Keratinocyte (primary cell): ENCODE data around the gene WWC2. TPM values are rescaled to one million over a fixed set of nuclear protein-coding genes. Genes with fewer than 3 reads are reported as not detected.

ENCODE experiments used
- DNase-seq: peaks from one replicate; pipeline ENCODE4 v3.0.0-alpha.2; 2011; ENCODE audit warnings: low read depth, missing footprints, low spot score
- FAIRE-seq: peaks from 2 replicates; lab custom pipeline; 2011; peaks lifted over from hg19 to GRCh38; lab: Jason Lieb, UNC
- H2AFZ ChIP-seq: 2 replicates; pipeline ENCODE4 v1.6.0; 2012; ENCODE audit warnings: low read length, control low read depth, inconsistent platforms; ENCODE audit not compliant: control insufficient read depth
- H3K27ac ChIP-seq: 2 replicates; pipeline ENCODE4 v1.5.1; 2011; ENCODE audit warnings: low read length; ENCODE audit not compliant: control insufficient read depth, insufficient read depth
- H3K27me3 ChIP-seq: 3 replicates; pipeline ENCODE4 v1.6.0; 2011; ENCODE audit warnings: low read length; ENCODE audit not compliant: control insufficient read depth, insufficient read depth; ENCODE audit errors: extremely low read depth
- H3K36me3 ChIP-seq, 2 experiments: 2 replicates in 1 of 2; 3 replicates in 1 of 2; pipeline ENCODE4 v1.5.1; 2011; ENCODE audit warnings: low read length in 2 of 2, mild to moderate bottlenecking in 1 of 2; ENCODE audit not compliant: control insufficient read depth in 2 of 2, insufficient read depth in 2 of 2; ENCODE audit errors: extremely low read depth in 1 of 2
- H3K4me1 ChIP-seq: 3 replicates; pipeline ENCODE4 v1.5.1; 2011; ENCODE audit warnings: low read length; ENCODE audit not compliant: control insufficient read depth, insufficient read depth; ENCODE audit errors: extremely low read depth
- H3K4me2 ChIP-seq: 3 replicates; pipeline ENCODE4 v1.6.0; 2011; ENCODE audit warnings: low read depth, low read length; ENCODE audit not compliant: control insufficient read depth, insufficient read depth; ENCODE audit errors: extremely low read depth
- H3K4me3 ChIP-seq, 3 experiments: fragments of 200-600 bp in 1 of 3; sonication (generic) in 1 of 3; 2 replicates in 2 of 3; 3 replicates in 1 of 3; pipeline ENCODE4 v1.5.1; 2011 to 2016; ENCODE audit warnings: low read length in 3 of 3, mild to moderate bottlenecking in 3 of 3, control low read depth in 2 of 3, inconsistent platforms in 1 of 3, low read depth in 1 of 3, mixed read lengths in 1 of 3, mixed run types in 1 of 3, moderate library complexity in 1 of 3; ENCODE audit not compliant: control insufficient read depth in 2 of 3, insufficient read depth in 2 of 3; ENCODE audit errors: extremely low read depth in 1 of 3
- H3K79me2 ChIP-seq: 2 replicates; pipeline ENCODE4 v1.6.0; 2012; ENCODE audit warnings: low read length; ENCODE audit not compliant: control insufficient read depth, insufficient read depth
- H3K9ac ChIP-seq: 3 replicates; pipeline ENCODE4 v1.6.0; 2011; ENCODE audit warnings: low read length; ENCODE audit not compliant: control insufficient read depth, insufficient read depth; ENCODE audit errors: extremely low read depth
- H3K9me1 ChIP-seq: 3 replicates; pipeline ENCODE4 v1.6.0; 2011; ENCODE audit warnings: low read length; ENCODE audit not compliant: control insufficient read depth, insufficient read depth; ENCODE audit errors: extremely low read depth
- H3K9me3 ChIP-seq: 2 replicates; pipeline ENCODE4 v1.5.1; 2012; ENCODE audit warnings: low read depth, low read length; ENCODE audit not compliant: control insufficient read depth
- H4K20me1 ChIP-seq: 3 replicates; pipeline ENCODE4 v1.6.0; 2011; ENCODE audit warnings: low read length; ENCODE audit not compliant: control insufficient read depth, insufficient read depth; ENCODE audit errors: extremely low read depth
- CTCF ChIP-seq, 3 experiments: IDR thresholded peaks in 1 of 3; conservative IDR thresholded peaks in 1 of 3; optimal IDR thresholded peaks in 1 of 3; 2 replicates in 2 of 3; 3 replicates in 1 of 3; pipeline versions ENCODE3 to v1.5.1; 2011; ENCODE audit warnings: low read length in 3 of 3, mild to moderate bottlenecking in 3 of 3, moderate library complexity in 2 of 3, control low read depth in 1 of 3, inconsistent platforms in 1 of 3; ENCODE audit not compliant: insufficient read depth in 2 of 3; ENCODE audit errors: extremely low read depth in 1 of 3
- EZH2 ChIP-seq: IDR thresholded peaks from one replicate; pipeline ENCODE4 v1.6.1; 2012; ENCODE audit warnings: inconsistent platforms, mild to moderate bottlenecking, low read length, moderate library complexity
- dilution Hi-C: fragments of 300-500 bp; cut with MboI; formaldehyde crosslinking; loops from one replicate; pipeline ENCODE4 v1.7.0; 2020; ENCODE audit warnings: low sequenced_read_pairs; ENCODE audit not compliant: extremely low pct_ligation_motif_present
- polyA plus RNA-seq, 5 experiments: library from polyadenylated mRNA; depleted of rRNA in 3 of 5; stranded (reverse) in 3 of 5; stranded (forward) in 1 of 5; unstranded in 1 of 5; fragments of >200 nt; gene quantifications; 1 replicate in 1 of 5; 2 replicates in 3 of 5; 3 replicates in 1 of 5; pipeline versions ENCODE4 v1.2.1 to v1.2.3, GENCODE V29; 2011 to 2012; ENCODE audit warnings: missing spikeins in 2 of 5, low read depth in 1 of 5, low replicate concordance in 1 of 5

WWC2 gene
- polyA plus RNA-seq, 1 donor (not counting 4 experiments of a cell fraction or from before 2014, with no cell fraction given): 15.4 TPM

GRCh38 chr4:183353557-183353956 lies 254.5 kb downstream of the WWC2 start:
- dilution Hi-C loops: no loop called here

GRCh38 chr4:183354219-183354618 lies 255.2 kb downstream of the WWC2 start:
- Histone ChIP-seq H3K79me2 (no peaks in the 10 kb centered on the region), H3K4me3 (peak overlapping the region in 1 of 3 experiments; percentile 3), H3K9me1 (no peaks in the 10 kb centered on the region), H4K20me1 (no peaks in the 10 kb centered on the region), H3K4me1 (peaks cover 56% of the 10 kb centered on the region), H3K4me2 (peak overlapping the region; percentile 72), H3K36me3 (no peaks in the 10 kb centered on the region), H3K27me3 (no peaks in the 10 kb centered on the region), H3K9me3 (no peaks in the 10 kb centered on the region), H3K27ac (peak overlapping the region; percentile 55), H2AFZ (peak overlapping the region; percentile 2), H3K9ac (no peak overlapping the region)
- dilution Hi-C loops: no loop called here
- TF ChIP-seq CTCF (optimal IDR thresholded peaks at IDR 0.05 in 1 of 3, IDR thresholded peaks at IDR 0.05 in 1 of 3, conservative IDR thresholded peaks at IDR 0.05 in 1 of 3; ENCODE audit: extremely low read depth in 1 of 3, insufficient read depth in 2 of 3, low read length in 3 of 3) (no peak), EZH2 (no peak)
- DNase-seq: no peak
- peak; percentile 98 for FAIRE-seq

More at GRCh38 chr4:183353557-183353956, 254.5 kb downstream of the WWC2 start:
- H3K9me1 ChIP-seq: no peaks in the 10 kb centered on the region
- H3K27me3 ChIP-seq: no peaks in the 10 kb centered on the region
- no peak for TF ChIP-seq EZH2
- peak in 2 of 3 experiments; percentile 30 to 44 for TF ChIP-seq CTCF (optimal IDR thresholded peaks at IDR 0.05 in 1 of 3, IDR thresholded peaks at IDR 0.05 in 1 of 3, conservative IDR thresholded peaks at IDR 0.05 in 1 of 3; ENCODE audit: extremely low read depth in 1 of 3, insufficient read depth in 2 of 3, low read length in 3 of 3)
- no peaks in the 10 kb centered on the region for H4K20me1 ChIP-seq
- peaks cover 63% of the 10 kb centered on the region for H3K4me1 ChIP-seq
- peak overlapping the region; percentile 55 for H3K27ac ChIP-seq
- H2AFZ ChIP-seq: no peak overlapping the region
- FAIRE-seq (no peak), DNase-seq (no peak)
- no peak overlapping the region for H3K4me3 ChIP-seq
- no peak overlapping the region for H3K9ac ChIP-seq
- H3K79me2 ChIP-seq: no peaks in the 10 kb centered on the region
- no peaks in the 10 kb centered on the region for H3K9me3 ChIP-seq
- H3K4me2 ChIP-seq: peak overlapping the region; percentile 72
- H3K36me3 ChIP-seq: no peaks in the 10 kb centered on the region
